Hepatocyte (in vitro differentiated cells): Measurements from ENCODE around the gene RFXAP.

ENCODE experiments used
- CTCF ChIP-seq: fragments of 200-600 bp; sonication (generic); IDR thresholded peaks from 2 replicates; pipeline ENCODE4 v1.5.1; 2016; ENCODE audit warnings: antibody characterized with exemption, mild to moderate bottlenecking; ENCODE audit not compliant: poor library complexity
- EZH2 ChIP-seq: fragments of 200-600 bp; sonication (generic); IDR thresholded peaks from 2 replicates; pipeline ENCODE4 v1.6.1; 2016; ENCODE audit warnings: antibody characterized with exemption, mild to moderate bottlenecking, borderline replicate concordance

- TF ChIP-seq CTCF: no peak
- TF ChIP-seq EZH2: no peak
These were observed 1.2 kb downstream of the RFXAP start for GRCh38 chr13:36820222-36820621.
